Measurements from ENCODE around the gene OVCA2. TPM values are rescaled to one million over a fixed set of nuclear protein-coding genes. Genes with fewer than 3 reads are reported as not detected.

OVCA2 gene
- total RNA-seq, 3 donors from 2014 or later = 25.3 to 35.5 (median 33.0) TPM

DNA sequence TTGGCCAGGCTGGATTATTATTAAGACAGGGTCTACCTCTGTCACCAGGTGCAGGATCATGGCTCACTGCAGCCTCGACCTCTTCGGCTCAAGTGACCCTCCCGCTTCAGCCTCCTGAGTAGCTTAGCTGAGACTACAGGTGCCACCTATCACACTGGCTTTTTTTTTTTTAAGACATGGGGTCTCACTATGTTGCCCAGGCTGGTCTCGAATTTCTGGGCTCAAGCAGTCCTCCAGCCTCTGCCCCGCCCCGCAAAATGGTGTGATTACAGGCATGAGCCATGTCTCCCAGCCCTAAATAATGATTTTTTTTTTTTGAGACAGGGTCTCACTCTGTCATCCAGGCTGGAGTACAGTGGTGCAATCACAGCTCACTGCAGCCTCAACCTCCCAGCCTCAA is 5.8 kb downstream of the OVCA2 start:
- no peak for TF ChIP-seq CTCF (IDR thresholded peaks at IDR 0.05)
- ATAC-seq = no peak
- intact Hi-C loops (cut with DNase I, micrococcal nuclease) = loop anchor here in 1 of 2 donors (10.0 kb wide), 1 partner anchor 1807 kb away; no protein-coding TSS in a partner anchor
- Histone ChIP-seq H3K9me3 (no peaks in the 10 kb centered on the region), H3K4me1 (ENCODE audit: low read depth) (peaks cover 18% of the 10 kb centered on the region), H3K4me3 (no peak overlapping the region), H3K36me3 (ENCODE audit: low read depth) (no peaks in the 10 kb centered on the region)
- no peak for DNase-seq

DNA sequence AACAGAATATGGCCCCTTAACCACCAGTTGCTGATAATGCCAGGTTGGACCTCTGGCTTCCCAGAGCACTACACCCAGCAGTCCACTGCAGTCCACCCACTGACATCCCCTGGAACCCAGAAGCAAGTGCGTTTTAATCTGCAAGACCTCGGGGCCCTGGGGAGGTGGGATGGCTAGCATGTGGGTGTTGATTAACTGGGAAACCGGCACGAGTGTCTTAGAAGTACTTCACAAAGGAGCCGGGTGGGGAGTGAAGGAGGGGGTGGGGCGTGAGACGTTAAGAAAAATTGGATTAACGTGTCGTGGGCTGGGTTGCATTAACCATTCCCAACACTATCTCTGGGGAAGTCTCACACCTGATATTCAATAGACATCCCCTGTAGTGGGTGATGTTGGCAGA is 7.0 kb downstream of the OVCA2 start:
- TF ChIP-seq CTCF (IDR thresholded peaks at IDR 0.05) = no peak
- Histone ChIP-seq H3K4me1 (ENCODE audit: low read depth) (peaks cover 21% of the 10 kb centered on the region), H3K4me3 (no peak overlapping the region), H3K9me3 (no peaks in the 10 kb centered on the region), H3K36me3 (ENCODE audit: low read depth) (no peaks in the 10 kb centered on the region)
- intact Hi-C loops (cut with DNase I, micrococcal nuclease) = loop anchor here in 1 of 2 donors (10.0 kb wide), 1 partner anchor 1806 kb away; no protein-coding TSS in a partner anchor
- ATAC-seq (no peak), DNase-seq (no peak)

DNA sequence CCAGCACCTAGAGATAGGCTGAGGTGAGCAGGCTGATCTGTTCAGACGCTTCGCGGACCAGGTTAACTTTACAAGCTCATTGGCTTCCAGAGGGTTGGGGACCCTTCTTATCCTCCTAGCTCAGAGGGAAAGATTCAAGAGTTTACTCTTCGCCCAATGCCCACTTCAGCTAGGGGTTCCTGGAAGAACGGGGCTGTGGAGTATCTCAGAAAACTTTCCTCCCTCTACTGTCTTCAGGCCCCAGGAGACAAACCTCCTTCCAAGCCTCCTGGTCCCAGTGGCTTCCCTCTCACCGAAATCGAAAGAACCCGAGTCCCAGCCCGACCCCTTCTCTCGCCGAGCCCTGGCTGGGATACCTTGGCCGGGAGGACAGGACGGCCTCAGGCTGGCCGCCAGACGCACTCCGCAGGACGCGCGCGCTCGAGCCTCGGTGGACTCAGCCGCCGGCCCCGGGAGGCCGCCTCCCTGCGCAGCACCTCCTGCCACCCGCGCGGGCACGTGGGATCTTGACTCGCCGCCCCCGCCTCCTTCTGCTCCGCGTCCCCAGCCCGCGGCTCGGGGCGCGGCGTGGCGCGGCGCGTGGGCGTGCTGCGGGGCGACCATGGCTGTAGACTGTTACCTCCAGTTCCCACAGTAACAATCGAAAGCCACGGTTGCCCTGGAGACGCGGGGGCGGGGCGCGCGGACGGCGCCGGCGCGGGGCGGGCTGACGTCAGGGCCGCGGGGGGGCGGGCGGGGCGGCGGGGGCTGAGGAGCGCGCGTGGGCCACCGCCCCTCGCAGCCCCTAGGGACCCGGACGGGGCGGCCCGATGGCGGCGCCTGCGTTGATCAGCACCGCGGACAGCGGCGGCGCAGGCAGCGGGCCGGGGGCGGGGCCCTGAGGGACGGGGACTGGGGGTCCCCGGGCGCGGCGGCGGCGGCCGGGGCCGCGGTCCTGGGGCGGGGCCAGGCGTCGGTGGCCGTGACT is 7.8 kb downstream of the OVCA2 start:
- TF ChIP-seq CTCF (IDR thresholded peaks at IDR 0.05) = no peak
- DNase-seq (peak; percentile 91), ATAC-seq (peak; percentile 70)
- no peaks in the 10 kb centered on the region for H3K9me3 ChIP-seq
- peaks cover 25% of the 10 kb centered on the region for H3K4me1 ChIP-seq (ENCODE audit: low read depth)
- intact Hi-C loops (cut with DNase I, micrococcal nuclease) = loop anchor here (10.0 kb wide), 2 partner anchors 235 to 1805 kb away; no protein-coding TSS in a partner anchor
- H3K36me3 ChIP-seq (ENCODE audit: low read depth) = no peaks in the 10 kb centered on the region
- peak overlapping the region; percentile 24 for H3K4me3 ChIP-seq

GRCh38 chr17:2050300-2051060 is 8.7 kb downstream of the OVCA2 start:
- DNase-seq = peak; percentile 72 to 84 (median 82)
- H3K9me3 ChIP-seq = no peaks in the 10 kb centered on the region
- H3K36me3 ChIP-seq (ENCODE audit: low read depth) = no peaks in the 10 kb centered on the region
- ATAC-seq = peak; percentile 53
- H3K4me1 ChIP-seq (ENCODE audit: low read depth) = peaks cover 30% of the 10 kb centered on the region
- TF ChIP-seq CTCF (IDR thresholded peaks at IDR 0.05) = no peak
- H3K4me3 ChIP-seq = peak overlapping the region; percentile 22
- intact Hi-C loops (cut with DNase I, micrococcal nuclease) = loop anchor here in 1 of 2 donors (10.0 kb wide), 1 partner anchor 234 kb away; no protein-coding TSS in a partner anchor

GRCh38 chr17:2051061-2051932 is 9.5 kb downstream of the OVCA2 start:
- ATAC-seq (no peak), DNase-seq (peak; percentile 44 to 69 (median 58))
- intact Hi-C loops (cut with DNase I, micrococcal nuclease) = loop anchor here in 1 of 2 donors (10.0 kb wide), 1 partner anchor 234 kb away; no protein-coding TSS in a partner anchor
- Histone ChIP-seq H3K4me1 (ENCODE audit: low read depth) (peaks cover 31% of the 10 kb centered on the region), H3K9me3 (no peaks in the 10 kb centered on the region), H3K36me3 (ENCODE audit: low read depth) (no peaks in the 10 kb centered on the region), H3K4me3 (no peak overlapping the region)
- TF ChIP-seq CTCF (IDR thresholded peaks at IDR 0.05) = no peak

Data from mucosa of descending colon (tissue), 3 donors.